GM18858 (cell line): Measurements from ENCODE around the gene FAM120A.

Experiments used
- ATAC-seq: cut with Tn5 transposase; IDR thresholded peaks from one replicate; pipeline ENCODE4 v1.9.1; 2021; ENCODE audit not compliant: unreplicated experiment

FAM120A gene

GRCh38 chr9:93591301-93592007, 140.0 kb downstream of the FAM120A start:
- ATAC-seq: no peak

DNA sequence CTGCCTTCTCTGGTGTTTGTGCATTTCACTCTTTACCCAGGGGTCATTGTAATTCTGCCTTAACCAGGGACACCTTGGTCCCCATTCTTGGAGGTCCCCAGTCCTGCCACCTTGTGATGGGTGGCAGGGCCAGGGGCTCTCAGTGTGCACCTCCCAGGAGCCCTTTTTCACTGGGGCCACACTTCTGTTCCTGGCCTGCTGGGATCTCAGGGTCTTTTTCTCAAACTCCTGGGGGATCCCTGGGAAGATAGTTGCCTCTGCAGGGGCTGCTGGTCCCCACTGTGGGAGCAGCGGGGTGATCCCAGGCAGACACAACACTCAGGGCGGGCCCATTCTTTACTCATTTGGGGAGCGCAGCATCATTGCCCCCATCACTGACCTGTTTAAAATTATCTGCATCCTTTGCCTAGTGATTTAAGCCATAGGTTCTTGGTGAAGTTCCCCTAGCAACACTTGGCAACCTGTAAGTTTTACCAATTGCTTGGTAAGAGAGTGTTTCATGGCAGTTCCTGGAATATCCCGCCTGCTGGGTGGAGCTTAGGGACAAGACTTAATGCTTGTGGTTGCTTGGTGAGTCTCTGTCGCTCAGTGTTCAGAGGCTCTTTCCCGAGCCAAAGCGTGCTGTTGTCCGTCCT, 140.6 kb downstream of the FAM120A start:
- ATAC-seq: no peak

DNA sequence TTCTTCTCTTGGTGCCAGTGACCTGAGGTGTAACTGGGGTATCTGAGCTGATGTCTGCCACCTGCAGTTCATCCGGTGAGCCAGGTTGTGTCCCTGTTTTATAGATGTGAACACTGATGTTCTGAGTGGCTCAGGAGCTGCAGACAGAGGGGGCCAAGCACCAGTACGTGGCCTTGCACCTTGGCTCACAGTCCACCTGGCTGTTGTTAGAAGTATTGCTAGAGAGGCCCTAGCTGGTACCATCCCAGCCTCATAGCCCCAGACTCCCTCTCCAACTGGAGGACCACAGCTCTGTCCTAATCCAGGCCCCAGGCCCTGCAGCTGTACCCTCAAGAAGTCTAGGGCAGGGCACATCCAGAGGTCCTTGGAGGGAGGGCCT, 141.1 kb downstream of the FAM120A start:
- no peak for ATAC-seq

DNA sequence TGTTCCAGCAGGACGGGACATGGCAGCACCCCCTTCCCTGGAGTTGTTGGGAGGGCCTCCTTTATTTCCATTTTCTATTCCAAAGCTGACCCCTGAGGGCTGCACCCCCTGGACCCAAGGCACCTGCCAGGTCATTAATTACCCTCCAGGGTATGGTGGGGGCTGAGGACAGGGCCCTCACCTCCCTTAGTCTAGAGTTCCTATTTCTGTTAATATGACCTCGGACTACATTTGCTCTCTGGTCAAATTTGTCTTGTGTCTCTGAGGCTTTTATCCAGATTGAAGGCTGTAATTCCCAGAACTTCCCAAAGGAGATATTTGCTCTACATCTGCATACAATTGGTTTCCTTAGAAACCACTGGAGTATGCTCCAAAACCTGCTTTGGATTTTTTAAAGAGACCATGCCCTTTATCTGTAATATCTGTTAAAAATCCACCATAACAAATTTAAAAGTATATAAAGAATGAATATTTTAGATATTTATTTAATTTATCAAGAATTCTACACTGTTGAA, 141.7 kb downstream of the FAM120A start:
- no peak for ATAC-seq

DNA sequence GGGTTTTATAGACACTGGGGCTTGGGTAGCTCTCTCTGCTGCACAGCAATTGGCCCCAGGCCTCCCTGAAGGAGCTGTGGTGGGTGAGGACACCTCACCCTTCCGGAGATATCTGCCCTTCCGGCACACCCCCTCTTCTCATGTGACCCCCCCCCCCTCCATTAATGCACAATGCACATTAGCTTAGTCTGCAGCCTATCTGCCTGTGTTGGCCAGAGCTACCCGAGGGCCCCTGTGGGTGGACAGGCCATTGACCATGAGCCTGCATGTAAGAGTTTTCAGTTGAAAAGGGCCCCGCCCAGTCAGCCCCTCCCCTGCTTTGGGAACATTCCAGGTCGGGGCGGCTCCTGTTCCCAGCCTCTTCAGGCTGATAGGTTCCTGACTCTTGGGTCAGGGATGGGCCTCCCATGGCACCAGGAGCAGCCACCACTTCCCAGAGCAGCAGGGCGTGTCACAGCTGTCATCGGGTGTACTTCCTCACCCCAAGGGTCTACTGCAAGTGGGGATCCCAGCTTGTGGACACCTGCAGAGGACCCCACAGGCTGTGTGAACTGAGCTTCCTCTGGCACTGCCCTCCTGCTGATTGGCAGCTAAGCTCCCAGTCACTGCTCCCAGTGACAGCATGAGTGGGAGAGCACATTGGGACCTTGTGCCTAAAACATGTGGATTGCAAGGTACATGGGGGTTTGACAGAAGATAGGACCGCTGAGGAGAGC, 142.7 kb downstream of the FAM120A start:
- no peak for ATAC-seq

DNA sequence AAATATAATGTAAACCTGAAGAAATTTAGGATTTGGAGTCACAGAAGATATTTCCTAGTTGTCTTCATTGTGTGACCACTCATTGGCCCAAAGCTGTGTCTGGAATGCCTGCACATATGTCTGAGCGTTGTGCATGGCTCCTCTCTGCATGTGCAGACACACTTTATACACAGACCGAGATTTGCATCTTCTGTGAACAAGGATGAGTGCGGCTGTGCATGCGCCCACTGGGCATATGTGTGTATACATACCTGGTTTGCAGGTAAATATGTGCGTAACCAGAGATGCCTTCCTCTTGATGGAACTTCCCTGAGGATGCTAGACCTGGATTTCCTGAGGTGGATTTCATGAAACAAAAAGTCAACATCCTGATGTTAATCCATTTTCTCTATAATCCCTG, 144.0 kb downstream of the FAM120A start:
- ATAC-seq: no peak

DNA sequence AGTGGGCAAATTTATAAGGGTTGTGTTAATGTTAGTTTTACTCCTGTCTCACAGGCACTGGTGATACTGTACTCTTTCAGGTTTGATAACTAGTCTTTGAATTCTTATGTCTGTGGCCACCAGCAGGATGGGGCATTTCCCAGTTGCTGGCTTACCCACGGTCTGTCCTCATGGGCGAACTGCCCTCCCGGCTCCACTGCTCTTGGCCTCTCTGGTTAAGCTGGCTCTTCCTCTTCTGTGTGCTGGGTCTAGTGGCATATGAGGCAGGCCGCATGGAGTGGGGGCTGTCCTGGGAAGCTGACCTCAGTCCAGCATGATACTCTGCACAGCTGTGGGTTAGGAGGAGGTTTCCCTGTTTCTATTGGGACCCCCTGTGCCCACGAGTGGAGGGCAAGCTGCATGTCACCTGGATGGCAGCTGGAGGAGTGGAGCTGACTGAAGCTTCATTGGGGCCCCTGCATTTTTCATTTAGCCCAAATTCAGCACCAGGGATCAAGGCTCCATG, 144.4 kb downstream of the FAM120A start:
- no peak for ATAC-seq

- ATAC-seq: no peak
Measured at GRCh38 chr9:93596399-93596798, 144.9 kb downstream of the FAM120A start.

DNA sequence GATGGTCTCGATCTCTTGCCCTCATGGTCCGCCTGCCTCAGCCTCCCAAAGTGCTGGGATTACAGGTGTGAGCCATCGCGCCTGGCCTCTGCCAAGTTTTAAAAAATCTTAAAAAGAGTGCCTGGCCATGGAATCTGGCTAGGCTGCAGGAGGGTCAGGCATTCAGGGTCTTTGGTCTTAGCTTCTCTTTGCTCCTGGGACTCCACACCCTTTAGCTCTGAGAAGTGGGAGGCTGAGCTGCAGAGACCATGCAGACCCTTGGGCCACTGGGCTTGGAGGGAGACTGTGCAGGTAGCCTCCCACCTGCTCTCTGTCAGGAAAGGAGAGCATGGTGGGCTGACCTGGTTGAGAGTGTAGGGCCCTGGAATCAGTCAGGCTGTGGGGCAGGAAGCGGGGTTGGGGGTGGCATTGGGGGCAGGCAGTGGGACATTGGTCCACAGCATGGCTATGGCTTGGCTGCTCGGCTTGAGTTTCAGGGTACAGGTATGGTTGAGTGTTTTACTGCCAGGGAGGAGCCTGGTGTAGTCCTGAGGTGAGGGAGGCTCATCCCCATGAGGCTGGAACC, 145.7 kb downstream of the FAM120A start:
- no peak for ATAC-seq

- no peak for ATAC-seq
Measured at GRCh38 chr9:93597871-93598646, 146.6 kb downstream of the FAM120A start.

DNA sequence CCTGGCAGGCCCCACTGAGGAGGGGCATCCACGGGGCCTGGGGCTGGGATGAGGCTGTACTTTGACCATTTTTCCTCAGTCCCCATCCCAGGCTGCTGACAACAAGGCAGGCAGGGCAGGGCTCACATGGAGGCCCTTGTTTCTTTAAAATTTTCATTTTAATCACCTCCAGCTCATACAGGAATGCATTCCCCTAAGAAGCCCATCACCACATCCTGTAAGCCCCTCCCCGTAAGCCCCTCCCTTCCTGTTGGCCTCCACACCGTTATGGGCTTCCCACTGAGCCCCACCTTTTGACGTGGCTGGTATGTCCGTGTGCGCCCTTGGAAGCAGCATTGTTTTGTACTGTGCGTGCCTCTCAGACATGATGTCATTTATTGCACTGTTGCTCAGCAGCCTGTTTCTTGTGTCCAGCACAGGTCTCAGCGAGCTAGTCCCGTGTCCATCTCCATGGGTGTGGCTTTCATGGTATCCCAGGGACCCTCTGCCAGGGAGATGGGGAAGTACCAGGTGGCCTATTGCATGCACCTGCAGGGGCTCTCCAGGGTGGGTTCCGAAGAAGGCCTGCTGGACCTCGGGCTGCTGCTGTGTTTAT, 147.3 kb downstream of the FAM120A start:
- no peak for ATAC-seq

DNA sequence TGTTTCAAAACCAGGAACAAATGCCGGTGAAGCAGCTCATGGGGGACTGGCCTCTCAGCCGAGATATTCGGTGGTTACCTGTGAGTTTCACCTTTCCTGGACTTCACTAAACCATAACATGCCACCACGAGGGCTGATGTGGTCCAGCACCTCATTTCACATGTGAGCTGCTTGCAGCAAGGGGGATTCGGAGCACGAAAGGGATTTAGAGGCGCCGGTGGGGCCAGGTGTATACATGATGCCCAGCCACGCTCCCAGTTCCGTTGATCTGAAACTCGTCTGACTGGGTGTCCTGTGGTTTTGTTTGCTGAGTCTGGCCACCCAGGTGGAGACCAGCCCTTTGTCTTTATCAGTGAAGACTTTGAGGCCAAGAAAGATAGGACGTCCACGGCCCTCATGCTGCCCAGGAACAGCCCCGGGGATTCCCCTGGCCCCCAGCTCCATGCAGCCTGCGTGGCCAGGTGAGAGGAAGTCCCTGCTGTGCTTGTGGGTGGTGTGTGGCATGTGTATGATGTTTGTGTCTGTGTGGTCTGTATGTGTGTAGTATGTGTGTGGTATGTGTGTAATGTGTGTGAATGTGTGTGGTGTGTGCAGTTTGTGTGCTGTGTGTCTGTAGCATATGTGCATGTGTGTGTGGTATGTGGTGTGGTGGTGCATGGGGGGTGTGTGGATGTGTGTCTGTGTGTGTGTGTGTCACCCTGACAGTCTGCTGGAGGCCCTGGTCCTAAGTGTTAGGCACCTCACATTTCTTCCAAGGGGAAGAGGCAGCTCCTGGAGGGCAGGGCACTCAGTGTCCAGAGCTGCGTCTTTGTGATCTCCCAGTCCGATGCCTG, 148.3 kb downstream of the FAM120A start:
- ATAC-seq: no peak

DNA sequence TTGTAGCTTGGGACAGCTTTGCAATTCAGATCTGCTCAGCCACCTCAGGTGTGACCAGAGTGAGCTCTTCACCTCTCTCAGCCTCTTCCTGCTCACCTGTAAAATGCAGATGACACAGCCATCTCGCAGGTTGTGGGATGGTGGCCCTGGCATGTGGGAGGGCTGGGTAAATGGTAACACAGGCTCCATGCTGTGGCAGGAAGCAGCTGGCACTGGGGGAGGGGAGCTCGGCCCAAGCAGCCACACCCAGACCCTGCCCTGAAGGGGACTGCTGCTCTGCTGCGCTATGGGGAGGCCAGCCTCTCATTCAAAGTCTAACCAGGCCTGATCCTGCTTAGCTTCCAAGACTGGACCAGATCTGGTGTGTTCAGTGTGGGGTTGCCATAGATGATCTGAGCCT, 149.0 kb downstream of the FAM120A start:
- no peak for ATAC-seq

GRCh38 chr9:93601063-93601462, 149.6 kb downstream of the FAM120A start:
- no peak for ATAC-seq

DNA sequence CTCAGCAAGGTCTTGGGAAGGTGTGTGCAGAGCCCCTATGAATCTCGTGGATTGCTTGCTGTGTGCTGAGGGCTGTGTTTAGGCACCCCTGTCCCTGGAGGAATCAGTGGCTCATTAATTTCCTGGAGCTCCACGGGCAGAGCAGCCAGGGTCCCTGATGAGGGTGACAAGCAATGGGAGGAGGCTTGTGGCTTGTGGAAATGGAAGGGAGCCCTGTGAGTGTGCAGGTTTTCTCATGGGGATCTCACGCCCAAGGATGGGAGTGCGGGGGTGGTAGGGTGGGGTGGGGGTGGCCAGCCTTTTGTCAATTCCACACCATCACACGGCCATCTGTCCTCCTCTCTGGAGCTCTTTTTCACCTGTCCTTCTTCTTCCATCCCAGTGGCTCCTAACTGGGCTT, 150.2 kb downstream of the FAM120A start:
- ATAC-seq: no peak

DNA sequence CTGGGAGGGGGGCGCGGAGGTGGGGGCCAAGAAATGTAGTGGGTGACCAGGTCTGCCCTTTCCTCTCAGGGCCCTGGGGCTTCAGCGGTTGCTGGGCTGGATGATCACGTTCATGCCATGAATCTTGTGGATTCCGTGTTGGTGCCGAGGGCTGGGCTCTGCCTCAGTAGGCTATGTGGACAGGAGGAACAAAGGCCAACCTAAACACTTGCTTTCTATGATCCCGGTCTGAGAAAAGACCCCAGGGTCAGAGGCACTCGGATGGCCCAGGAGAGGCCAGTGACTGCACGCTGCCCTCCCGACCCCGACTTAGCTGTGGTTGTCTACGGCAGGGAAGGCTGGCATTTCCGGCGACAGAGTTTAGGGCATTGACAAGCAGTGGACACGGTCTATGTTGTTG, 151.5 kb downstream of the FAM120A start:
- ATAC-seq: no peak

DNA sequence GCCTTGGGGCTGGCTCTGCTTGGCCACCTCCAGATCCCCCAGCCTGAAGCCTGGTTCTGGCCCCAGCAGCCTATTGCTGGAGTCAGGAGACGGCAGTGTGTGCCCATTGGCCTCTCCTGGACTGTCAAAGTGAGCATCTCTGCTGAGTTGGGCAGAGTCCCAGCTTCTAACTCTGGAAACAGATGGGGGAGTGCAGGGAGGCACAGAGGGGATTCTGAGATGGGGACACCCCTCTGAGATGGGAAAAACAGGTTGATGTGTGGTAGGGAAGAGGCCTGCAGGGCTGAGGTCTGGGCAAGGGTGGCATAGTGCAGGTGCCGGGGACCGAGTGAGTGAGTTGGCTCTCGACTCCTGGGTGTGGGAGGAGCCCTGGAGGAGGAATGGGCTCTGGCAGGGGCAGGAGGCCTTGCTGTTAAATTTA, 152.4 kb downstream of the FAM120A start:
- no peak for ATAC-seq

DNA sequence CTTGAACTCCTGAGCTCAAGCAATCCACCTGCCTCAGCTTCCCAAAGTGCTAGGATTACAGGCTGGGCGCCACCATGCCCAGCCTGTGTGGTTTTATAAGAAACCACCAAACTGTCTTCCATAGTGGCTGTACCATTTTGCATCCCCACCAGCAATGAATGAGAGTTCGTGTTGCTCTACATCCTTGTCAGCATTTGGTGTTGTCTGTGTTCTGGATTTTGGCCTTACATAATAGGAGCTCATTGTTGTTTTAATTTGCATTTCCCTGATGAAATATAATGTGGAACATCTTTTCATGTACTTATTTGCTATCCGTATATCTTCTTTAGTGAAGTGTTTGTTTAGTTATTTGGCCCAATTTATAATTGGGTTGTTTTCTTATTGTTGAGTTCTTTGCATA, 154.7 kb downstream of the FAM120A start:
- no peak for ATAC-seq

GRCh38 chr9:93610206-93610605, 158.7 kb downstream of the FAM120A start:
- ATAC-seq: no peak
